AG08396 (cell line): Measurements from ENCODE around the gene CANX.
"Not testable (repeated sequence)": the region's sequence is repeated elsewhere in the genome, so short reads cannot be mapped to it uniquely, and the experiment has no call there.

Source experiments
- DNase-seq: peaks from one replicate; pipeline ENCODE4 v3.0.0; 2012; ENCODE audit warnings: low spot score, mixed read lengths

The CANX gene

GRCh38 chr5:179697993-179698934 lies 503 bp upstream of the CANX start:
- DNase-seq: peak; percentile 100

GRCh38 chr5:179699616-179700237 lies 960 bp downstream of the CANX start:
- peak; percentile 53 for DNase-seq

GRCh38 chr5:179700401-179700918 lies 1.7 kb downstream of the CANX start:
- DNase-seq: no peak

- DNase-seq: no peak
Measured at GRCh38 chr5:179716286-179716685, 17.5 kb downstream of the CANX start.

- DNase-seq: no peak
Measured at GRCh38 chr5:179720222-179720621, 21.5 kb downstream of the CANX start.

GRCh38 chr5:179724163-179724562 lies 25.4 kb downstream of the CANX start:
- DNase-seq: no peak

GRCh38 chr5:179727106-179727505 lies 28.3 kb downstream of the CANX start:
- no peak for DNase-seq

- no peak for DNase-seq
Measured at GRCh38 chr5:179729303-179729702, 30.5 kb downstream of the CANX start.

- no peak for DNase-seq
Measured at GRCh38 chr5:179729727-179730126, 31.0 kb downstream of the CANX start.

- no peak for DNase-seq
Measured at GRCh38 chr5:179730356-179730755, 31.6 kb downstream of the CANX start.

- DNase-seq: no peak
Measured at GRCh38 chr5:179730852-179731251, 32.1 kb downstream of the CANX start.

GRCh38 chr5:179731791-179732411 lies 33.1 kb downstream of the CANX start:
- DNase-seq: no peak

- DNase-seq: peak; percentile 99
Measured at GRCh38 chr5:179732412-179732917, 33.7 kb downstream of the CANX start, which contains the start of gene MAML1. Gene MAML1 (plus strand): TSS chr5:179732822. CDS start chr5:179733113, 291 bp downstream.

- DNase-seq: peak; percentile 63
Measured at GRCh38 chr5:179732918-179733771, 34.4 kb downstream of the CANX start.

GRCh38 chr5:179733772-179734126 lies 35.0 kb downstream of the CANX start:
- DNase-seq: no peak

- no peak for DNase-seq
Measured at GRCh38 chr5:179734536-179735164, 35.9 kb downstream of the CANX start.

- DNase-seq: no peak
Measured at GRCh38 chr5:179738742-179739141, 40.0 kb downstream of the CANX start.

GRCh38 chr5:179744106-179744505 lies 45.3 kb downstream of the CANX start:
- DNase-seq: not testable (repeated sequence)

GRCh38 chr5:179746872-179747271 lies 48.1 kb downstream of the CANX start:
- no peak for DNase-seq

- DNase-seq: no peak
Measured at GRCh38 chr5:179747811-179748210, 49.0 kb downstream of the CANX start.
